Stimulated activated CD8-positive, alpha-beta memory T cell treated with anti-CD3 and anti-CD28 coated beads, Interleukin-7, amount 100 ng/mL, for 24 hours (primary cell): ENCODE data around the gene NPIPB4.
A peak's percentile ranks its signal among the peaks of the same experiment; 100 is the strongest.
"Not testable (repeated sequence)": the region's sequence is repeated elsewhere in the genome, so short reads cannot be mapped to it uniquely, and the experiment has no call there.

ENCODE experiments used
- DNase-seq: peaks from one replicate; pipeline ENCODE4 v3.0.0-alpha.2; 2020; ENCODE audit warnings: low read depth

The NPIPB4 gene

GRCh38 chr16:21857656-21858055 lies at the start of gene NPIPB4:
Gene NPIPB4 (minus strand): TSS chr16:21857756. CDS start chr16:21857378, 378 bp downstream.
- DNase-seq: not testable (repeated sequence)

- DNase-seq: not testable (repeated sequence)
Measured at GRCh38 chr16:21898998-21899397, 41.4 kb upstream of the NPIPB4 start.

DNA sequence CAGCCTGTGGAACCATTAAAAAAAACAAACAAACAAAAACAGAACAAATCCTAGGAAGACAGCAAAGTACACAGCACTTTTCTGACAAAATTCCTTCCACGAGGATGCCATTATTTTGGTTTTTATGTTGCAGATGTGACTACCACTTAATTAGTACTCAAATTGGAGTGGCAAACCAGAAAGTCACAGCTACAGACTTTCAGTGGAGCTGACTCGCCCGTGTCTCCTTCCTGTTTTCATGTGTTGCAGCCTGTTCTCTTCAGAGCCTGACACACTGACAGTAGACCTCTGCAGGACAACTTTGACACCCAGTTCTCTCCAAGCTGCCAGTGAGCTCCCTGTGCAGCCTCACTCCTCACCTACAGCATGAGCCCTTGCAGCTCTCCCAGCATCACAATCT lies 24.4 kb upstream of the NPIPB4 start:
- not testable (repeated sequence) for DNase-seq

DNA sequence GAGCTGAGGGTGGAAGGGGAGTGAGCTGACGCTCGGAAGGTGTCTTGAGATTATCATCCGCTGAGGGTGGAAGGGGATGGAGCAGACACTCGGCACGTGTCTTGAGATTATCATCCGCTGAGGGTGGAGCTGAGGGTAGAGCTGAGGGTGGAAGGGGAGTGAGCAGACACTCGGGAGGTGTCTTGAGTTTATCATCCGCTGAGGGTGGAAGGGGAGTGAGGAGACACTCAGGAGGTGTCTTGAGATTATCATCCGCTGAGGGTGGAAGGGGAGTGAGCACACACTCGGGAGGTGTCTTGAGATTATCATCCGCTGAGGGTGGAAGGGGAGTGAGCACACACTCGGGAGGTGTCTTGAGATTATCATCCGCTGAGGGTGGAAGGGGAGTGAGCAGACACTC lies 20.4 kb downstream of the NPIPB4 start:
- DNase-seq: not testable (repeated sequence)

GRCh38 chr16:21836334-21836733 lies 21.2 kb downstream of the NPIPB4 start:
- DNase-seq: not testable (repeated sequence)

DNA sequence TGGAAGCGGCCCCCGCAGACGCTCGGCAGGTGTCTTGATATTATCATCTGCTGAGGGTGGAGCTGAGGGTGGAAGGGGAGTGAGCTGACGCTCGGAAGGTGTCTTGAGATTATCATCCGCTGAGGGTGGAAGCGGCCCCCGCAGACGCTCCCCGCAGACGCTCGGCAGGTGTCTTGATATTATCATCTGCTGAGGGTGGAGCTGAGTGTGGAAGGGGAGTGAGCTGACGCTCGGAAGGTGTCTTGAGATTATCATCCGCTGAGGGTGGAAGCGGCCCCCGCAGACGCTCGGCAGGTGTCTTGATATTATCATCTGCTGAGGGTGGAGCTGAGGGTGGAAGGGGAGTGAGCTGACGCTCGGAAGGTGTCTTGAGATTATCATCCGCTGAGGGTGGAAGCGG lies 21.8 kb downstream of the NPIPB4 start:
- not testable (repeated sequence) for DNase-seq

DNA sequence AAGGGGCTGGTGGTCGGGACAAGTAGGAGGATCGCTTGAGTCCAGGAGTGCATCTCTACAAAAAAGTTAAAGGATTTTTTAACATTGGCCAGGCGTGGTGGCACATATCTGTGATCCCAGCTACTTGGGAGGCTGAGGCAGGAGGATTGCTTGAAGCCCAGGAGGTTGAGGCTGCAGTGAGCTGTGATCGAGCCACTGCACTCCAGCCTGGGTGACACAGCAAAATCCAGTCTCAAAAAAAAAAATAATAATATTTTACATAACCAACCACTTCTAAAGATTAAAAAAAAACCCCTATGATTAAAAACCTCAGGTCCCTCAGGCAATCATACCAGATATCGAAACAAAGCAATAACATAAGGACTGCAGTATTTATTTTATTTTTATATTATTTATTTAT lies 23.3 kb downstream of the NPIPB4 start:
- DNase-seq: not testable (repeated sequence)

- DNase-seq: not testable (repeated sequence)
Measured at GRCh38 chr16:21829929-21830328, 27.6 kb downstream of the NPIPB4 start.

DNA sequence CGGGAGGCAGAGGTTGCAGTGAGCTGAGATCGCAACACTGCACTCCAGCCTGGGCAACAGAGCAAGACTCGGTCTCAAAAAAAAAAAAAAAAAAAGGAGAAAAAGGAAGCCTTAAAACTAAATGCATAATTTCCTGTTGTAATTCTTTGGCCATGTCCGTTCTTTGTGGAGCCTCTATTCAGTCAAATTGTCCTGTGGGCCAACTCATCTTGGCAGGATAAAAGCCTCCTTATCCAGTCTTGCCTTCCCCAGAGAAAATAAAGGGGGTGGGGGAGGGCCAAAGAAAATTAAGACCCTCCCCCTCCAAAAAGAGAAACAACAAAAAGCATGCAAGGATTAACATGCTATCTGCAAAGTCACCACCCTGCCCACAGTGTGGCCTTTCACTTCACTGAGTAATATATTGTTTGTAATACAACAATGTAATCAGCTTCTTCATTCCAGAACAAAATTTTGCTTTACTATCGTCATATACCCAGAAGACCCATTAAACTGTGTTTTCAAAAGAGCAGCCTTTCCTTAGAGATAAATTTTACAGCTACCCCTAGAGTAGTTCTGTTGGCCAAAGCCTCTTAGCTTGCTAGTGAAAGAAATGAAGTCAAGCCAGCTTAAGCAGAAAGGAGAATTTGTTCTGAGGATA lies 31.4 kb downstream of the NPIPB4 start:
- DNase-seq: not testable (repeated sequence)

DNA sequence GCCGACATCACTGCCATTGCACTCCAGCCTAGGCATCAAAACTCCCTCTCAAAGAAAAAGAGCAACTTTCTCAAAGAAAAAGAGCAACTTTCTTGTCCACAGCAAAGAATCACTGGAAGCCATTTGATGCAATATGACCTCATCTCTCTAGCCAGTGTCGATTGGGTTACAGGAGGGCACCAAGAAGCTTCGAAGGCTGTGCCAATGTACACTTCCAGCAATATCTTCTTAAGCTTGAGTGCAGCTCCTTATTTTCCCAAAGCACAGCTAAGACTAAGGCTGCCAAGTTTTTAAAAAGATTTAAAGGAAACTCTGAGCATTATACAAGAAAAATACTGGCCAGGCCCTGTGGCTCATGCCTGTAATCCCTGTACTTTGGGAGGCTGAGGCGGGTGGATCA lies 32.0 kb downstream of the NPIPB4 start:
- not testable (repeated sequence) for DNase-seq

- not testable (repeated sequence) for DNase-seq
Measured at GRCh38 chr16:21823258-21823657, 34.3 kb downstream of the NPIPB4 start.

GRCh38 chr16:21820908-21821465 lies 36.6 kb downstream of the NPIPB4 start:
- DNase-seq: not testable (repeated sequence)

DNA sequence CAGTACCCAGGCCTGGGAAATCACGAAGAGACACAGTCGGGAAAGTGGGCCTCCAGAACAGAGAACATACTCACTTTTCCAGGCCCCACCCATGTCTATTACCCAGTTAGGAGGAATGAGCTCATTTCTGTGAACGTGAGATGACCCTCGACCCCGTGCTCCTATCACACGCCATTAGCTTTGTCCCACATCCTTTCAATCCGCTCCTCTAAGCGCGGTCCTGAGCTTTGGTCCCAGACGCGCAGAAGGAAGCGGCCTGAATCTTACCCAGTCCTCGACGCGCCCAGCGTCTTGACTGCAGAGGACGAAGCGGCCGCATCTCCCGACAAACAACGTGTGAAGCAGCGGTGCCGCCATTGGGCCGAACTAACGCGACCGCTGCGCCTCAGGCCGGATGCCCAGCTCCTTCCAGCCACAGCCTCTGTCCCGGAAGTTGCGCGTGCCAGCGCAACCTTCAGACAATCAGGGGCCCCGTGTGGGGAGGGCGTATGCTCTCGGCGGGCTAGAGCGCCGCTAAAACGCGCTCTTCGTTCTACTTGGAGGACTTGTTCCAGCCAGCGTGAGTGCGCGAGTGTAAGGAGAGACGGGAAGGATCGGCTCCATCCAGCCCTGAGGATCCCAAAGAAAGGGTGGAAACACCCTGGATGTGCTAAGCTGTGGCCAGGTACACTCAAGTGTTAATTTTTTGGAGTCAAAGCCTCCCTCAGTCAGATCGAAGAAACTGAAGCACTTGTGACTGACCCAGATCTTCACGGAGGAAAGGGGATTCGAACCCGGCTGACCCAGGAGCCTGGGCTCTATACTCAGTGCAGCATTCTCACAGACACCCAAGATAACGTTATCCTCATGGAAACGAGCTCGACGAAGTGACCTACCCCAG lies 37.3 kb downstream of the NPIPB4 start:
- DNase-seq: peak; percentile 46

DNA sequence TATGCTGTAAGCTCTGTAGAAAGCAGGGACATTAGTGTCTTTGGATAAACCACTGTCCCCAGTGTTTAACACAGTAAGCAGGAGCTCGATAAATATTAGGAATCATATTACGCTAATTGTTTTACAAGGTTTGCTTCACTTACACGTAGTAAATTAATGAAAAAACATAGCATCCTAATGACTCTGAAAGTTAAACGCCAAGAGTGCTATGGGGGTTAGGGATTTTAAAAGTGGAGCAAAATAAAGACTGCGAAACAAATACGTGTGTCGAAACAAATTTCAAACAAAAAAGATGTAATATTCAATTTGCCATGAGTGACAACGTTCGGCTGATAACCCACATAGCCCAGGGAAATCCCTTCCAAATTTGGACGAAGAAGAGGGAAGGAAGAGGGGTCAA lies 37.9 kb downstream of the NPIPB4 start:
- not testable (repeated sequence) for DNase-seq

- DNase-seq: not testable (repeated sequence)
Measured at GRCh38 chr16:21817012-21817411, 40.5 kb downstream of the NPIPB4 start.

DNA sequence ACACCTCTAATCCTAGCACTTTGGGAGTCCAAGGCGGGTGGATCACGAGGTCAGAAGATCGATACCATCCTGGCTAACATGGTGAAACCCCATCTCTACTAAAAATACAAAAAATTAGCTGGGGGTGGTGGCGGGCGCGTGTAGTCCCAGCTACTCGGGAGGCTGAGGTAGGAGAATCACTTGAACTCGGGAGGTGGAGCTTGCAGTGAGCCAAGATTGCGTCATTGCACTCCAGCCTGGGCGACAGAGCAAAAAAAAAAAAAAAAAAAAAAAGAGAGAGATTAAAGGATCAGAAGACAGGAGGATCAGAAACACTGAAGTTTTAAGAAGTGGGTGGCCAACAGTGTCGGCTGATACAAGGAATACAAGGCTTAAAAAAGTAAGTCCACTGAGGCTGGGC lies 41.9 kb downstream of the NPIPB4 start:
- DNase-seq: not testable (repeated sequence)

DNA sequence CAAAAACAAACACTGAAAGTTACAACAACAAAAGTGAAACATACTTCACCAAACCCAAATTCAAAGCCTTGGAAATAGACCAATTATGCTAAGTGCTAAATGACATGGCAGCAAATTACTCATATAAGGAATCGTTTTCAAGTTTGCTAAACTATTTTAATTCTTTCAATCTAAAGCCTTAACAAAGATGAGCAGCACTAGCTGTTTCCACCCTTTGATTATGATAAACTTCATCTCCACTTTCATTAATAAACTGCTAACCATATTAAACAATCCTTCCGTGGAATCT lies 55.2 kb downstream of the NPIPB4 start:
- not testable (repeated sequence) for DNase-seq

DNA sequence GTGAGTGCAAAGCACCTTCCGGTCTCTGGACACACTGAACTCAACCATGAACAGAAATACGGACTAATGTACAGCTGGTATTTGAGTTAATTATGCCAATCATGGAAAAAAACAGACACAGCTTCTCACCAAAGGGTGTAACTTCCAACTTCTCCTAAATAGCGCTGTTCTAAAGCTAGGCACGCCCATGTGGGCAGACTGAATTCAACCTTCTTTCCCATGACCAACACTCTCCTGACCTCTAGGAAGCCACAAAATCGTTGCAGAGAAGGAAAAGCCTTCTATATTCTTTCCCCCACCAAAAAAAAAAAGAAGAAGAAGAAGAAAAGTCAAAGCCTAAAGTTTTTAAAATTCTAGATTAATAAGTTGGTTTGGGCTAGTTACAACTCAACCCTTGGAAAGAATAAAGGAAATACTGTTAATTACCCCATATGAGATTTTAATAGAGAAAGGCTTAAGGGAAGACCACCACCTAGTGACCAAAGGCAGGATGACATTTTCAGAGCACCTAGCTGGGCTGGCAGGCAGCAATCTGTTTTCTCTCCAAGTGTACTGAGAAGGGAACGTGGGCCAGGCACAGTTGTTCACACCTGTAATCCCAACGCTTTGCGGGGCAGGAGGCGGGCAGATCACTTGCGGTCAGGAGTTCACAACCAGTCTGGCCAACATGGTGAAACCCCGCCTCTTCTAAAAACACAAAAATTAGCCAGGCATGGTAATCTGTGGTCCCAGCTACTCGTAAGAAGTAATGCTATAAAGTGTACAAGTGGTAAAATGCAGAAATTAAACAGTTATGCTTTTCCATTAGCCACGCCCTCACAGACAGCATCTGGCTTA lies 55.8 kb downstream of the NPIPB4 start:
- not testable (repeated sequence) for DNase-seq

DNA sequence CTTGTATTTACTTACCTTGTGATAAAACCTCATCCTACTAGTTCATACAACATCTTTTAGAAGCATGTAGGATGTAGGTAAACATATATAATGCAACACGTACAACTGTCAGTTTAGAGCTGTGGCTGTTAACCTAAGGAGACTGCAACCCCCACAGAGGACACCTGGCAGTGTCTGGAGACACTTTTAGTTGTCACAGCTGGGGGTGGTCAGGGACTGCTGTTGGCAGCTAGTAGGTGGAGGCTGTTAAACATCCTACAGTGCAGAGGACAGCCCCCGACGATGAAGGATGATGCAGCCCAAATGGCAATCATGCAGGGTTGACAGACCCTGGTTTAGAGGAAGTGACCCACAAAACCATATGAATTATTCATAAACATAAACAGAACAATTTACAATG lies 59.0 kb downstream of the NPIPB4 start:
- DNase-seq: not testable (repeated sequence)

- DNase-seq: not testable (repeated sequence)
Measured at GRCh38 chr16:21793310-21793709, 64.2 kb downstream of the NPIPB4 start.

DNA sequence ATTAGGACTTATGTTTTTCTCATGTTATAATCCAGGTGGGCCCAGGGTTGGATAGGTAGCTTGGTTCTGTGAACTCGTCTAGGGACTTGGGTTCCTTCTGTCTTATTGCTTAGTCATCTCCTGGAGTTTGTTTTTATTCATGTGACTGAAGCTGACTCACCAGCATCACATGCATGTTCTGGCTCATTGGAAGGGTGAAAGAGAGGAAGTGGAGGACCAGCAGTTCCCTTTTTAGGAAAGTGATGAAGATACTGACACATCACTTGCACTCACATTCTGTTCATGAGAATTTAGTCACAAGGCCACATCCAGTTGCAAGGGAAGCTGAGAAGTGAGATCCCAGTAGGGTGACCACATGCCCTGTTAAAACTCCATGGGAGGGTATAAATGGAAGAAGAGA lies 67.0 kb downstream of the NPIPB4 start:
- not testable (repeated sequence) for DNase-seq
